ENCODE data around the gene ZNF92.
"Not testable (repeated sequence)": the region's sequence is repeated elsewhere in the genome, so short reads cannot be mapped to it uniquely, and the experiment has no call there.

The ZNF92 gene
- 30.7 to 54.4 (median 41.8) reads per million in 4 experiments for total RNA-seq

DNA sequence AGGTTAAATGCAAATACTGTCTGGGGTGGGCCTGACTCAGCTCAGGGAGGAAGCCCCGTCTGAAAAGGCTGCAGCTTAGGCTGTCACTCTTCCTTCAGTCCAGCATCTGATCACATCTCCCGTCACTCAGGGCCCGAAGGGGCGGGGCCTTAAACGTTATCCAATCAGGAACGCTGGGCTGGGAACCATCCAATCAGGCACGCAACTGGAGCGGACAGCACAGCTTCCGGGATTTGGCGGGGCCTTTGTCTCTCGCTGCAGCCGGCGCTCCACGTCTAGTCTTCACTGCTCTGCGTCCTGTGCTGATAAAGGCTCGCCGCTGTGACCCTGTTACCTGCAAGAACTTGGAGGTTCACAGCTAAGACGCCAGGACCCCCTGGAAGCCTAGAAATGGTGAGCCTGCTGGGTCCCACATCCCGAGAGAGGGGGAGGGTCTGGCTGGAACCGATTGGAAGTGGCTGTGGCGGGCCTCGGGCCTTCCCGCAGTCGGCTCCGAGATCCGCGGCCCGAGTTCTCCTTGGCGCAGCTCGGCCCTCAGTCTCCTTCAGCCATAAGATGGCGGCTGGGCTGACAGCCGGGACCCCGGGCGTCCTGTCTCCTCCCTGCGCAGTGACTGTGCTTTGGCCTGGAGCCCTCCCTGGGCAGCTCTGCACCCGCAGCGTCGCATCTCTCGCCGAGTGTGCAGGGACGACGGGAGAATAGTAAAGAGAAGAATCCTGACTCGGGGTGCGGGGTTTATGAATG lies at the start of gene ZNF92:
Gene ZNF92 (plus strand): TSS at position 248 of the 744 bp plus-strand sequence. CDS start 143 bp downstream, at position 391.
- peak; percentile 94 for DNase-seq

GRCh38 chr7:65325793-65326432 lies 47.7 kb upstream of the ZNF92 start:
- no peak for DNase-seq

DNA sequence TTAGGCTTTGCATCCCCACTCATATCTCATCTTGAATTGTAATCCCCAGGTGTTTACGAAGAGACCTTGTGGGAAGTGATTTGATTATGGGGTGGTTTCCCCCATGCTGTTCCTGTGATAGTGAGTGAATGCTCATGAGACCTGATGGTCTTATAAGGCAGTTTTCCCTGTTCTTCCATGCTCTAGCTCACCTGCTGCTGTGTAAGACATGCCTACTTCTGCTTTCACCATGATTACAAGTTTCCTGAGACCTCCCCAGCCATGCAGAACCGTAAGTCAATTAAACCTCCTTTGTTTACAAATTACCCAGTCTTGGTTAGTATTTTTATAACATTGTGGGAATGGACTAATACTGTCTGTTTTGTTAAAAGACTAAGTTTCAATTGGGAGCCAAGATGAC lies 35.3 kb upstream of the ZNF92 start:
- DNase-seq = no peak

DNA sequence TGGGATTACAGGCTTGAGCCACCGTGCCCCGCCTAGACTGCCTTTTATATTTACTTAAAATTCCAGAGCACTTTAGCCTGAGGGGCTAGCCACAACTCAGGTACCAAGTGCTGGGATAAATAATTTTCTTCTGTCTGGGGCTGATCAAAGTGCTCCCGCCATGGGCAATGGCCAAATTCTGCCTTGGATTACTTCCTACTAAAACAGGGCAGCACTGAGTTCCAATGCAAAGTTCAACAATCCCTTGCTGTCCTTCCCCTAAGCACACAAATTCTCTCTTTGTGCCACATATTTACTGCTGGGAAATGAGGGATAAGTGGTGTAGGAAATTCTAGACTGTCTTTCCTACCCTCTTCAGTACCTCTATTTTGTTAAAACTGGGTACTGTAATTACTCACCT lies 34.4 kb upstream of the ZNF92 start:
- DNase-seq = no peak

- no peak for DNase-seq
Observed at GRCh38 chr7:65342723-65343629, 30.7 kb upstream of the ZNF92 start.

GRCh38 chr7:65344541-65344940 lies 29.1 kb upstream of the ZNF92 start:
- DNase-seq = not testable (repeated sequence)

GRCh38 chr7:65354263-65354662 lies 19.4 kb upstream of the ZNF92 start:
- DNase-seq = no peak

GRCh38 chr7:65369843-65370242 lies 3.8 kb upstream of the ZNF92 start:
- no peak for DNase-seq

DNA sequence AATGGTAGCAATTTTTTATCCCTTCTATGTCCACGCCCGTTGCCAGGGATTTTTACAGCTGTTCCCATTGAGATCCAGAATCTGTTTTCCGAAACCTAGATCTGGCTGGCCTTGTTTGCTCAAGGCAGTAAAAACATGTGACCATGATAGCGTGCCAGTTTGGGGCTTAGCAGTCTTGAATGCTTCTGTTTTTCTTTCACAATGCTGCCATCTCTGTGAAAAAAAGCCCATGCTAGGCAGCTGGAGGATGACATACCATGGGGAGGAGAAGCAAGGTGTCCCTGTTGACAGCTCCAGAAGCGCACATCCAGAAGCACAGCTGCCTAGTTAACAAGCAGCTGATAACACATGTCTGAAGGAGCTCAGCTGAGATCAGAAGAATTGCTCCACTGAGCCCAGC lies 2.2 kb upstream of the ZNF92 start:
- no peak for DNase-seq

GRCh38 chr7:65379318-65379717 lies 5.7 kb downstream of the ZNF92 start:
- no peak for DNase-seq

DNA sequence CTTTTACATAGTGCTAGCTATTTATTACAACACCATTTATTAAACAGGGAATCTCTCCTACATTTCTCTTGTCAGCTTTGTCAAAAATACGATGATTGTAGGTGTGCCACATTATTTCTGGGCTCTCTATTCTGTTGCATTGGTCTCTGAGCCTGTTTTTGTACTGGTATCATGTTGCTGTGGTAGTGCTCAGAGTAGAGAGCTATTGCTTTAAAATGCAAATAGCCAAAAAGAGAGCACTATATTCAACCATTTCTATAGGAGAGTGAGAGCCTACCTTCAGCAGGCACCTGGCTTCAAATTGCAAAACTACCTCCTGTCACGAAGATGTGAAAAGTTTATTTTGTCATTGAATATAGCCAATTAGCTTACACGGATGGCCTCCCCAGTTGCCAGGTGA lies 8.1 kb downstream of the ZNF92 start:
- no peak for DNase-seq

- no peak for DNase-seq
Observed at GRCh38 chr7:65382452-65382851, 8.8 kb downstream of the ZNF92 start.

DNA sequence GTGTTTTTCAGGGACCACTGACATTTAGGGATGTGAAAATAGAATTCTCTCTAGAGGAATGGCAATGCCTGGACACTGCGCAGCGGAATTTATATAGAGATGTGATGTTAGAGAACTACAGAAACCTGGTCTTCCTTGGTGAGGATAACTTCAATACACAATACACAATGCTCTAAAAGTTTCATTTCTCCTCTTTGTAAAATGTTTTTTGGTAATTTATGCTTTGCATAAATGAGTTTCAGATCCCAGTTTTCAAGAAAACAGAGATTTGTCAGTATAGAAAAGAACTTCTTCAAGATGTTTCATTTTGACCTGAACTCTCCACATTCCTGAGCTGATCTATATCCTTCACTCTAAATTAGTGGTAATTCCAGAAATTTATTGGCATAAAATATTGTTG lies 14.2 kb downstream of the ZNF92 start:
- DNase-seq = no peak

DNA sequence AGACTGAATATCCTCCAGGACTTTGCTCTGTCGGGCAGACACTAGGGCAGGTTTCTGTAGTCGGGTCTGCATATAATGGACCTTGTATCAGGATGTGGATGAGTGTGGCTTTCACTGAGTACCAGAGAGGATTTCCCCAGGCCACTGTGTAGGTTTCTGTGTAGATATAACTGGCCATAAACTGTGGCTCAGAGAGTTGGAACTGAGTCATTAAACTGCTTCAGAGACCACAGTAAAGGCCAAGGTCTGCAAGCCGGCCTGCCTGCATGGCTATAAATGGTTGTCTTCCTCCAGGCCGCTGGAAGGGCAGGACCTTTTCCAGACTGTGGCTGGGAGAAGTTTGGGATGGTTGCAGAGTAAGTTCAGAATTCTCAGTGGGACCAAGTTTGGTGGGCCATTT lies 16.9 kb downstream of the ZNF92 start:
- no peak for DNase-seq

- DNase-seq = no peak
Observed at GRCh38 chr7:65397730-65398142, 24.1 kb downstream of the ZNF92 start.

- DNase-seq = not testable (repeated sequence)
Observed at GRCh38 chr7:65398671-65399070, 25.0 kb downstream of the ZNF92 start.

DNA sequence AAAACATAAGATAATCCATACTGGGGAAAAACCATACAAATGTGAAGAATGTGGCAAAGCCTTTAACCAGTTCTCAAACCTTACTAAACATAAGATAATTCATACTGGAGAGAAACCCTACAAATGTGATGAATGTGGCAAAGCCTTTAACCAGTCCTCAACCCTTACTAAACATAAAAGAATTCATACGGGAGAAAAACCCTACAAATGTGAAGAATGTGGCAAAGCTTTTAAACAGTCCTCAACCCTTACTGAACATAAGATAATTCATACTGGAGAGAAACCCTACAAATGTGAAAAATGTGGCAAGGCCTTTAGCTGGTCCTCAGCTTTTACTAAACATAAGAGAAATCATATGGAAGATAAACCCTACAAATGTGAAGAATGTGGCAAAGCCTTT lies 25.4 kb downstream of the ZNF92 start:
- not testable (repeated sequence) for DNase-seq

- no peak for DNase-seq
Observed at GRCh38 chr7:65404020-65404419, 30.4 kb downstream of the ZNF92 start.

GRCh38 chr7:65406706-65407105 lies 33.1 kb downstream of the ZNF92 start:
- DNase-seq = not testable (repeated sequence)

DNA sequence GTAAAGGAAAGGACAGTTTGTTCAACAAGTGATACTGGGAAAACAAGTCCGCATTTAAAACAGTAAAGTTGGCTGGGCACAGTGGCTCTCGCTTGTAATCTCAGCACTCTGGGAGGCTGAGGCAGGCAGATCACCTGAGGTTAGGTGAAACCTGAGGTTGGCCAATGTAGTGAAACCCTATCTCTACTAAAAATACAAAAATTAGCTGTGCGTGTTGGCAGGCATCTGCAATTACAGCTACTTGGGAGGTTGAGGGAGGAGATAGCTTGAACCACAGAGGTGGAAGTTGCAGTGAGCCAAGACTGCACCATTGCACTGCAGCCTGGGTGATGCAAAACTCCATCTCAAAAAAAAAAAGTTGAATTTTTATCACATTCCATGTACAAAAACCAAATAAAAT lies 35.7 kb downstream of the ZNF92 start:
- DNase-seq = no peak

DNA sequence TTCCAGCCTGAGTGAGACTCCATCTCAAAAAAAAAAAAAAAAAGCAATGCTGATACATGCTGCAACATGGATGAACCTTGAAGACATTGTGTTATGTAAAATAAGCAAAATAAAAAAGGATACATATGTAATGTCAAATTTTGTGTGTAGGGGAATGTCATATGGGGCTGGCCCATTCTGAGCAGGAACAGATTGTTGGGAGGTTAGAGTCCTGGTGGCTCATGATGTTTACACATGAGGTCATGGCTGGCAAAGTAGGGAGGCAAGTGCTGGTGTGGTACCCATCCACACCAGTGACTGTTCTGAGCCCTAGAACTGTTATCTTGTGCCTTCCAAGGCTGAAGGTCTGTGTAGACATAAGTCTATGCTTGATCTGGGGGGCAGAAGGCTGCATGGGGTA lies 37.6 kb downstream of the ZNF92 start:
- no peak for DNase-seq

DNA sequence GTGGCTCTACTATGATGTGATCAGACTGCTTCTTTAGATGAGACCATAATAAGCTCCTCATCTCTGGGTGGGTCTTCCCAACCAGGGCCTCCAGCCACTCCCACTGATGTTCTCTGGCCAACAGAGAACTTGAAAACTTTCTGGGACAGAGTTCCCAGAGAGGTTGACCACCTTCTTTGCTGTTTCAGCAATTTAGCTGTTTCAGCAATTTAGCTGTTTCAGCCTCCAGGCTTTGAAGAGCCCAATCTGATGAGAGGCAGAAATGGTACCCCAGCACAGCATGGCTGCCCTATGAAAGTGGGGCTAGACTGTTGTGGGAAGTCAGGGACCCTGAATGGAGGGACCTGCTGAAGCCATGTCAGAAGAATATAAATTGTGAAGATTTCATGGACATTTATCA lies 49.0 kb downstream of the ZNF92 start:
- no peak for DNase-seq

DNA sequence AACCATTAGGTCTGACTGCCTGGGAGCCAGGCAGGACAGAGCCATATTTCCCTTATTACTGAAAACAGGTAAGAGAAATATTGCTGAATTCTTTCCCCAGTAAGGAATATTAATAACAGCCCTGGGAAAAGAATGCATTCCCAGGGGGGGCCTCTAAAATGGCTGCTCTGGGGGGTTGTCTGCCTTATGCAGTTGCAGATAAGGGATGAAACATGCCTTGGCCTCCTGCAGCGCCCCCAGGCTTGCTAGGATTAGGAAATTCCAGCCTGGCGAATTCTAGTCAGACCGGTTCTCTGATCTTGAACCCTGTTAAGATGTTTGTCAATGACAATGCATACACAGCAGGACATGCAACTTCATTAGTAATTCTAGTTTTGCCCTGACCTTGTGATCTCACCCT lies 49.6 kb downstream of the ZNF92 start:
- not testable (repeated sequence) for DNase-seq

All from effector CD8-positive, alpha-beta T cell (primary cell).